CD14-positive monocyte (primary cell): ENCODE results near the gene PPFIA3. TPM values are rescaled to one million over a fixed set of nuclear protein-coding genes. Genes with fewer than 3 reads are reported as not detected.
A peak's percentile ranks its signal among the peaks of the same experiment; 100 is the strongest.

ENCODE experiments used
- DNase-seq, 3 donors: peaks; one replicate each; pipeline ENCODE4 v3.0.0-alpha.2; 2011 to 2022
- H2AFZ ChIP-seq: 2 replicates; pipeline ENCODE4 v1.6.0; 2012; ENCODE audit warnings: mild to moderate bottlenecking, low read depth, low read length, inconsistent platforms; ENCODE audit not compliant: insufficient read depth, poor library complexity, severe bottlenecking
- H3K27ac ChIP-seq, 2 donors: 1 replicate in 1 of 2; 2 replicates in 1 of 2; pipeline ENCODE4 v1.5.1; 2012 to 2013; ENCODE audit warnings: low read length in 2 of 2, control low read depth in 1 of 2, inconsistent platforms in 1 of 2, low read depth in 1 of 2, mild to moderate bottlenecking in 1 of 2
- H3K27me3 ChIP-seq, 2 donors: one replicate each; pipeline versions ENCODE4 v1.6.0 to v1.6.1; 2011 to 2013; ENCODE audit warnings: low read length in 2 of 2; ENCODE audit not compliant: control insufficient read depth in 2 of 2, insufficient read depth in 2 of 2
- H3K36me3 ChIP-seq, 2 donors: replicated peaks in 1 of 2; 1 replicate in 1 of 2; 2 replicates in 1 of 2; pipeline versions ENCODE4 v1.5.1 to v1.6.1; 2012 to 2013; ENCODE audit warnings: low read length in 2 of 2, control low read depth in 1 of 2, inconsistent platforms in 1 of 2, mild to moderate bottlenecking in 1 of 2; ENCODE audit not compliant: insufficient read depth in 2 of 2, control insufficient read depth in 1 of 2
- H3K4me1 ChIP-seq, 2 donors: 1 replicate in 1 of 2; 2 replicates in 1 of 2; pipeline versions ENCODE4 v1.5.1 to v1.6.1; 2012 to 2013; ENCODE audit warnings: low read length in 2 of 2, control low read depth in 1 of 2, inconsistent platforms in 1 of 2, mild to moderate bottlenecking in 1 of 2, moderate library complexity in 1 of 2; ENCODE audit not compliant: insufficient read depth in 2 of 2, control insufficient read depth in 1 of 2
- H3K4me2 ChIP-seq: replicated peaks from 2 replicates; pipeline ENCODE3; 2012; ENCODE audit warnings: low read length, moderate library complexity, mild to moderate bottlenecking; ENCODE audit not compliant: poor library complexity, severe bottlenecking; ENCODE audit errors: extremely low read depth
- H3K4me3 ChIP-seq, 3 experiments: fragments of 200-600 bp in 1 of 3; sonication (generic) in 1 of 3; replicated peaks in 1 of 3; 1 replicate in 2 of 3; 2 replicates in 1 of 3; pipeline ENCODE4 v1.5.1; 2011 to 2013; ENCODE audit warnings: low read length in 3 of 3, mild to moderate bottlenecking in 3 of 3, control low read depth in 2 of 3, low read depth in 2 of 3, inconsistent platforms in 1 of 3, moderate library complexity in 1 of 3
- H3K79me2 ChIP-seq: 2 replicates; pipeline ENCODE4 v1.6.0; 2012; ENCODE audit warnings: mild to moderate bottlenecking, control low read depth, inconsistent platforms, low read length, moderate library complexity; ENCODE audit not compliant: insufficient read depth
- H3K9ac ChIP-seq: 2 replicates; pipeline ENCODE4 v1.6.0; 2017; ENCODE audit warnings: low read length, mild to moderate bottlenecking; ENCODE audit not compliant: insufficient read depth, poor library complexity, severe bottlenecking
- H3K9me3 ChIP-seq, 2 donors: replicated peaks in 1 of 2; 1 replicate in 1 of 2; 2 replicates in 1 of 2; pipeline versions ENCODE4 v1.5.1 to v1.6.1; 2012 to 2013; ENCODE audit warnings: low read length in 2 of 2, control low read depth in 1 of 2; ENCODE audit not compliant: control insufficient read depth in 1 of 2, insufficient read depth in 1 of 2
- H4K20me1 ChIP-seq: 2 replicates; pipeline ENCODE4 v1.6.0; 2012; ENCODE audit warnings: mild to moderate bottlenecking, low read length, control low read depth, moderate library complexity; ENCODE audit not compliant: insufficient read depth
- H3K27ac Mint-ChIP-seq, 7 donors: one replicate each; pipeline ENCODE4 v1.8.0; 2020; ENCODE audit warnings: mild to moderate bottlenecking in 7 of 7, mixed read lengths in 7 of 7, moderate library complexity in 6 of 7, inconsistent platforms in 2 of 7
- H3K27me3 Mint-ChIP-seq, 3 donors: one replicate each; pipeline ENCODE4 v1.8.0; 2021 to 2022; ENCODE audit warnings: low read depth in 3 of 3, mild to moderate bottlenecking in 3 of 3, mixed read lengths in 3 of 3, moderate library complexity in 3 of 3, inconsistent platforms in 1 of 3
- H3K36me3 Mint-ChIP-seq, 2 donors: one replicate each; pipeline ENCODE4 v1.8.0; 2020; ENCODE audit warnings: mixed read lengths in 2 of 2, inconsistent platforms in 1 of 2, mild to moderate bottlenecking in 1 of 2
- H3K4me1 Mint-ChIP-seq: one replicate; pipeline ENCODE4 v1.8.0; 2020; ENCODE audit warnings: mild to moderate bottlenecking, mixed read lengths
- H3K4me3 Mint-ChIP-seq, 2 donors: one replicate each; pipeline ENCODE4 v1.8.0; 2020; ENCODE audit warnings: mild to moderate bottlenecking in 2 of 2, mixed read lengths in 2 of 2, moderate library complexity in 1 of 2
- H3K9me3 Mint-ChIP-seq, 7 donors: one replicate each; pipeline ENCODE4 v1.8.0; 2020 to 2022; ENCODE audit warnings: mixed read lengths in 7 of 7, mild to moderate bottlenecking in 6 of 7, moderate library complexity in 6 of 7, inconsistent platforms in 2 of 7
- WGBS: methylation state at CpG from one replicate; pipeline ENCODE4 v1.1.5; 2013; ENCODE audit warnings: missing lambda C conversion rate; ENCODE audit not compliant: insufficient coverage; 5-methylcytosine and 5-hydroxymethylcytosine counted together
- intact Hi-C, 2 donors: fragments of 100-400 bp; cut with micrococcal nuclease; formaldehyde crosslinking; loops; one replicate each; pipeline versions ENCODE4 v1.15.0 to v1.15.1; 2023
- polyA plus RNA-seq, 3 donors: library from polyadenylated mRNA; depleted of rRNA in 1 of 3; unstranded in 2 of 3; stranded (reverse) in 1 of 3; fragments of 300-500 nt in 2 of 3; fragments of >200 nt in 1 of 3; fragmentation: Illumina TruSeq in 2 of 3; gene quantifications; 1 replicate in 2 of 3; 2 replicates in 1 of 3; pipeline ENCODE4 v1.2.3, GENCODE V29; 2012 to 2021
- TF ChIP-seq, protein P1 (sequence below): fragments of 200-600 bp; IDR thresholded peaks from one replicate; pipeline ENCODE4 v1.8.0; 2022; ENCODE audit warnings: antibody characterized with exemption, mild to moderate bottlenecking

PPFIA3 gene
- polyA plus RNA-seq, 3 donors: 0.43 TPM; not detected in 2

DNA sequence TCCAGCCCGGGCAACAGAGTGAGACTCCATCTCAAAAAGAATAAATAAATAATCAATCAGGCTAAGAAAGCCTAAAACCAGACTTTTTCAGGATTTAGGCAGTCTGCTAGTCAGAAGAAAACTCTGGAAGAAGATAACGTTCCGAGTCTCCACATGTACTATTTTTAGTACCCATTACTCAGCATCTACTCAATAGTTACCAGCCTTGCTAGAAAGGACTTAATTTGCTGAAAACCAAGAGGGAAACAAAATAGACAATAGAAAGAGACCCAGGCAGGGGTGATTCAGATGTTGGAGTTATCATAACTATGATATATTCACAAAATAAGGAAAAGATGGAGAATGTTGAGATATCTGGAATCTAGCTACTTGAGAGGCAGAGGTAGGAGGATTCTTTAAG, 8.8 kb upstream of the PPFIA3 start:
- Mint-ChIP-seq H3K27ac (no peak overlapping the region), H3K9me3 (no peaks in the 10 kb centered on the region), H3K36me3 (peaks cover 32 to 37% of the 10 kb centered on the region in 2 donors), H3K4me1 (peaks cover 15% of the 10 kb centered on the region), H3K27me3 (peaks cover 5 to 10% (median 10%) of the 10 kb centered on the region in 3 donors), H3K4me3 (no peak overlapping the region)
- WGBS: 100% methylated on average over 1 of the region's 3 CpGs
- no peak overlapping the region for H3K9ac ChIP-seq
- H3K4me3 ChIP-seq: no peak overlapping the region
- H4K20me1 ChIP-seq: peaks cover 37% of the 10 kb centered on the region
- no peaks in the 10 kb centered on the region for H3K27me3 ChIP-seq
- peaks cover 29 to 40% of the 10 kb centered on the region in 2 donors for H3K36me3 ChIP-seq
- H3K79me2 ChIP-seq: no peaks in the 10 kb centered on the region
- TF ChIP-seq, protein P1, sequence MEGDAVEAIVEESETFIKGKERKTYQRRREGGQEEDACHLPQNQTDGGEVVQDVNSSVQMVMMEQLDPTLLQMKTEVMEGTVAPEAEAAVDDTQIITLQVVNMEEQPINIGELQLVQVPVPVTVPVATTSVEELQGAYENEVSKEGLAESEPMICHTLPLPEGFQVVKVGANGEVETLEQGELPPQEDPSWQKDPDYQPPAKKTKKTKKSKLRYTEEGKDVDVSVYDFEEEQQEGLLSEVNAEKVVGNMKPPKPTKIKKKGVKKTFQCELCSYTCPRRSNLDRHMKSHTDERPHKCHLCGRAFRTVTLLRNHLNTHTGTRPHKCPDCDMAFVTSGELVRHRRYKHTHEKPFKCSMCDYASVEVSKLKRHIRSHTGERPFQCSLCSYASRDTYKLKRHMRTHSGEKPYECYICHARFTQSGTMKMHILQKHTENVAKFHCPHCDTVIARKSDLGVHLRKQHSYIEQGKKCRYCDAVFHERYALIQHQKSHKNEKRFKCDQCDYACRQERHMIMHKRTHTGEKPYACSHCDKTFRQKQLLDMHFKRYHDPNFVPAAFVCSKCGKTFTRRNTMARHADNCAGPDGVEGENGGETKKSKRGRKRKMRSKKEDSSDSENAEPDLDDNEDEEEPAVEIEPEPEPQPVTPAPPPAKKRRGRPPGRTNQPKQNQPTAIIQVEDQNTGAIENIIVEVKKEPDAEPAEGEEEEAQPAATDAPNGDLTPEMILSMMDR: no peak
- H3K9me3 ChIP-seq: no peaks in the 10 kb centered on the region
- intact Hi-C loops: loop anchor here in 1 of 2 donors (5.0 kb wide), 1 partner anchor 37 kb away; no protein-coding TSS in a partner anchor
- H3K4me2 ChIP-seq: no peak overlapping the region
- no peak overlapping the region for H2AFZ ChIP-seq
- H3K27ac ChIP-seq: no peak overlapping the region
- peaks cover 15 to 18% of the 10 kb centered on the region in 2 donors for H3K4me1 ChIP-seq
- DNase-seq: no peak

DNA sequence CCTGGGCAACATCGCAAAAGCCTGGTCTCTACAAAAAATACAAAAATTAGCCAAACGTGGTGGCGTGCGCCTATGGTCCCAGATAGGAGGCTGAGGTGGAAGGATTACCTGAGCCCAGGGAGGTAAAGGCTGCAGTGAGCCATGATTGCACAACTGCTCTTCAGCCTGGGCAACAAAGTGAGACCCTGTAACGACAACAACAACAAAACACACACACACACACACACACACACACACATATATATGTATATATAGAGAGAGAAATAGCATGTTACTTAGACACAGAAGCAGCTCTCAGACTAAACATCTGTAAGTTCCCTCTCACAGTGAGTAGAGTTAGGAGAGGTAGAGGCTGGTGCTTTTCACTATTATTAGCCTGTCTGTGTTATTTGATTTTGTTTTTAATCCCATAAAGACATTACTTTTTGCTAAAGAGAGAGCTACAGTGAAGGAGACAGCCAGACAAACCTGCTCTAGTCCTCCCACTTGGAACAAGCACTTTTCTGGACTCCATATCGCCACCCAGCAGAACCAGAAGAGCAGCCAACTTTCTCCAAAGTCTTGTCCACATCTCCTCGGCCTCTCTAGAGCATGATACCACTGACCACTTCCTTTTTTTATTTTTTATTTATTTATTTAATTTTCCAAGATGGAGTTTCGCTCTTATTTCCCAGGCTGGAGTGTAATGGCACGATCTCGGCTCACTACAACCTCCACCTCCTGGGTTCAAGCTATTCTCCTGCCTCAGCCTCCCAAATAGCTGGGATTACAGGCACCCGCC, 7.9 kb upstream of the PPFIA3 start:
- Histone ChIP-seq H3K36me3 (peaks cover 23 to 31% of the 10 kb centered on the region in 2 donors), H4K20me1 (peaks cover 29% of the 10 kb centered on the region), H3K9me3 (no peaks in the 10 kb centered on the region), H3K27ac (no peak overlapping the region), H3K27me3 (no peaks in the 10 kb centered on the region), H3K4me3 (no peak overlapping the region), H3K79me2 (no peaks in the 10 kb centered on the region), H3K4me2 (no peak overlapping the region), H2AFZ (no peak overlapping the region), H3K4me1 (peaks cover 20 to 24% of the 10 kb centered on the region in 2 donors), H3K9ac (no peak overlapping the region)
- H3K36me3 Mint-ChIP-seq: peaks cover 25 to 32% of the 10 kb centered on the region in 2 donors
- DNase-seq: no peak
- H3K9me3 Mint-ChIP-seq: peaks cover 0 to 1% (median 0%) of the 10 kb centered on the region in 7 donors
- H3K27me3 Mint-ChIP-seq: peaks cover 5 to 10% (median 10%) of the 10 kb centered on the region in 3 donors
- no CpG with 5 or more reads among the region's 11 CpGs for WGBS
- TF ChIP-seq, protein P1: no peak
- peak overlapping the region in 2 of 7 donors; percentile 33 to 72 for H3K27ac Mint-ChIP-seq
- H3K4me3 Mint-ChIP-seq: no peak overlapping the region
- intact Hi-C loops: loop anchor here in 1 of 2 donors (5.0 kb wide), 1 partner anchor 36 kb away; no protein-coding TSS in a partner anchor
- H3K4me1 Mint-ChIP-seq: peaks cover 19% of the 10 kb centered on the region
